Measurements from ENCODE around the gene REELD1.
A peak's percentile ranks its signal among the peaks of the same experiment; 100 is the strongest.

REELD1 gene

GRCh38 chr4:146224326-146224966 lies 10.1 kb downstream of the REELD1 start:
- no peak for DNase-seq (ENCODE audit: low read depth)

- no peak for DNase-seq (ENCODE audit: low read depth)
Observed at GRCh38 chr4:146229406-146229805, 15.1 kb downstream of the REELD1 start.

- no peak for DNase-seq (ENCODE audit: low read depth)
Observed at GRCh38 chr4:146232131-146232722, 17.9 kb downstream of the REELD1 start.

GRCh38 chr4:146235654-146236177 lies 21.4 kb downstream of the REELD1 start:
- DNase-seq (ENCODE audit: low read depth), result no peak

GRCh38 chr4:146236216-146236615 lies 21.9 kb downstream of the REELD1 start:
- no peak for DNase-seq (ENCODE audit: low read depth)

- DNase-seq (ENCODE audit: low read depth), result no peak
Observed at GRCh38 chr4:146237092-146237491, 22.8 kb downstream of the REELD1 start.

GRCh38 chr4:146238107-146238506 lies 23.8 kb downstream of the REELD1 start:
- DNase-seq (ENCODE audit: low read depth), result no peak

GRCh38 chr4:146243141-146243882 lies 29.0 kb downstream of the REELD1 start:
- DNase-seq (ENCODE audit: low read depth), result peak; percentile 15

GRCh38 chr4:146243883-146244277 lies 29.5 kb downstream of the REELD1 start:
- DNase-seq (ENCODE audit: low read depth), result no peak

GRCh38 chr4:146244496-146244895 lies 30.2 kb downstream of the REELD1 start:
- DNase-seq (ENCODE audit: low read depth), result no peak

GRCh38 chr4:146245246-146245645 lies 30.9 kb downstream of the REELD1 start:
- DNase-seq (ENCODE audit: low read depth), result no peak

- no peak for DNase-seq (ENCODE audit: low read depth)
Observed at GRCh38 chr4:146245850-146246249, 31.5 kb downstream of the REELD1 start.

GRCh38 chr4:146246381-146246780 lies 32.0 kb downstream of the REELD1 start:
- DNase-seq (ENCODE audit: low read depth), result no peak

GRCh38 chr4:146247356-146247755 lies 33.0 kb downstream of the REELD1 start:
- no peak for DNase-seq (ENCODE audit: low read depth)

- no peak for DNase-seq (ENCODE audit: low read depth)
Observed at GRCh38 chr4:146252969-146253611, 38.8 kb downstream of the REELD1 start.

GRCh38 chr4:146255463-146255862 lies 41.1 kb downstream of the REELD1 start:
- no peak for DNase-seq (ENCODE audit: low read depth)

GRCh38 chr4:146255874-146256273 lies 41.5 kb downstream of the REELD1 start:
- no peak for DNase-seq (ENCODE audit: low read depth)

- DNase-seq (ENCODE audit: low read depth), result no peak
Observed at GRCh38 chr4:146256328-146256727, 42.0 kb downstream of the REELD1 start.

- no peak for DNase-seq (ENCODE audit: low read depth)
Observed at GRCh38 chr4:146257511-146257910, 43.2 kb downstream of the REELD1 start.

GRCh38 chr4:146260521-146260920 lies 46.2 kb downstream of the REELD1 start:
- DNase-seq (ENCODE audit: low read depth), result no peak

- DNase-seq (ENCODE audit: low read depth), result no peak
Observed at GRCh38 chr4:146261041-146261440, 46.7 kb downstream of the REELD1 start.

- no peak for DNase-seq (ENCODE audit: low read depth)
Observed at GRCh38 chr4:146263793-146264192, 49.5 kb downstream of the REELD1 start.
